Activated CD4-positive, CD25-positive, alpha-beta regulatory T cell treated with anti-CD3 and anti-CD28 coated beads, Interleukin-2, amount 50 U/mL, for 24 hours (primary cell): ENCODE measurements around the gene BAK1.

ENCODE experiments used
- ATAC-seq, 2 donors: fragments of 150-1000 bp; cut with Tn5 transposase; one replicate each; pipeline ENCODE4 v1.10.0; 2021; ENCODE audit warnings: mild to moderate bottlenecking in 1 of 2, moderate library complexity in 1 of 2

Gene BAK1

GRCh38 chr6:33579828-33580714 lies at the start of gene BAK1:
TSS of gene BAK1 (minus strand) at chr6:33580276. CDS start at chr6:33577604, 2,672 bp downstream.
- ATAC-seq = peak; percentile 98

- no peak for ATAC-seq
Observed at GRCh38 chr6:33628401-33628964, 48.4 kb upstream of the BAK1 start.

GRCh38 chr6:33627876-33628275 lies 47.8 kb upstream of the BAK1 start:
- ATAC-seq = no peak

GRCh38 chr6:33624856-33625255 lies 44.8 kb upstream of the BAK1 start:
- ATAC-seq = no peak

- ATAC-seq = no peak
Observed at GRCh38 chr6:33623895-33624381, 43.9 kb upstream of the BAK1 start.

GRCh38 chr6:33622456-33623431 lies 42.7 kb upstream of the BAK1 start:
- no peak for ATAC-seq

GRCh38 chr6:33621711-33622388 lies 41.8 kb upstream of the BAK1 start:
- peak; percentile 25 to 38 for ATAC-seq

GRCh38 chr6:33620856-33621710 lies 41.0 kb upstream of the BAK1 start, which contains the start of gene ITPR3:
TSS of gene ITPR3 (plus strand) at chr6:33621322. CDS start at chr6:33621603, 281 bp downstream.
- peak; percentile 90 to 91 for ATAC-seq

GRCh38 chr6:33620158-33620855 lies 40.2 kb upstream of the BAK1 start:
- no peak for ATAC-seq

- ATAC-seq = no peak
Observed at GRCh38 chr6:33619166-33619840, 39.2 kb upstream of the BAK1 start.

GRCh38 chr6:33616913-33617312 lies 36.8 kb upstream of the BAK1 start:
- no peak for ATAC-seq

- ATAC-seq = no peak
Observed at GRCh38 chr6:33616113-33616512, 36.0 kb upstream of the BAK1 start.

GRCh38 chr6:33613795-33614168 lies 33.7 kb upstream of the BAK1 start:
- no peak for ATAC-seq

GRCh38 chr6:33613146-33613794 lies 33.2 kb upstream of the BAK1 start:
- ATAC-seq = no peak

- ATAC-seq = no peak
Observed at GRCh38 chr6:33610779-33611732, 31.0 kb upstream of the BAK1 start.

GRCh38 chr6:33610067-33610466 lies 30.0 kb upstream of the BAK1 start:
- ATAC-seq = no peak

GRCh38 chr6:33609528-33609927 lies 29.5 kb upstream of the BAK1 start:
- no peak for ATAC-seq

- ATAC-seq = no peak
Observed at GRCh38 chr6:33609019-33609418, 28.9 kb upstream of the BAK1 start.
